GM08714 (cell line): ENCODE data around the gene SGIP1.

Source experiments
- H3K4me3 ChIP-seq: fragments of 200-500 bp; sonication (Bioruptor generic); 2 replicates; pipeline ENCODE4 v1.5.1; 2014; ENCODE audit warnings: mild to moderate bottlenecking, low read length, inconsistent platforms
- ZNF274 ChIP-seq: IDR thresholded peaks from 2 replicates; pipeline ENCODE4 v1.6.1; 2012; ENCODE audit warnings: mild to moderate bottlenecking, low read depth, low read length

The SGIP1 gene

DNA sequence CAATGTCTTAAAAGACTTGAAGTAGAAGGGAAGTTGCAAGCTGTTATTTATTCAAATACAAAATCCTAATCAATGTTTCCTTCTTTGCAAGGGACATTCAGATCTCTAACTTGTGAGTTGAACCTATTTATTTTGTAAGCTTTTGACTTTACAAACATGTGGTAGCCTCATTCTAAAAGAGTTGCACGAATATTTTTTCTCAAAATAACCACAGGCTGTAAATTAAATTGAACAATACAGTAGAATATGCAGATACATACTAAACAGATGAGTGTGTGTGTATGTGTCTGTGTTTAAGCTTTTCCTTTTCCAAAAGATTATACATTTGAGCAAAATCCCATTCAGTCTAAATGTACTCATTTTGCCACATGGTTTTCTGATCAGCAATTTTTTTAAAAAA, 213.5 kb downstream of the SGIP1 start:
- no peak overlapping the region for H3K4me3 ChIP-seq
- no peak for TF ChIP-seq ZNF274

DNA sequence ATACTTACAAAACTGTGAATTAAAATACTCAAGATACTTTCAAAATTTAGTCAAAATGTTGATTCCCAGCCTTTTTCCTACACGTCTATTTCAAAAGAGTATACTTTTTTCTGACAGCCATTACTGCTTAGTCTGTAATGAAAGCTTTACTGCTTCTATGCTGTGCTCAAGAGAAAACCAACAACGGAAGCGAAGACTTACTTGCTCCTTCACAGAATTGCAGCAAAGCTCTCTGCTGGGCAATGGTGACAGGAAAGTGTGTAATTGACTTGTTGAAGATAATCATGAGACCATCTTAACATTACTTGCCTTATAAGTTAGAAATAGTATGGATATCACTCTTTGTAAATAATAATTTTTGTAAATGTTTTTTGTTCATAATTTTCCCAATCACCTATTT, 216.6 kb downstream of the SGIP1 start:
- no peak overlapping the region for H3K4me3 ChIP-seq
- TF ChIP-seq ZNF274: no peak

DNA sequence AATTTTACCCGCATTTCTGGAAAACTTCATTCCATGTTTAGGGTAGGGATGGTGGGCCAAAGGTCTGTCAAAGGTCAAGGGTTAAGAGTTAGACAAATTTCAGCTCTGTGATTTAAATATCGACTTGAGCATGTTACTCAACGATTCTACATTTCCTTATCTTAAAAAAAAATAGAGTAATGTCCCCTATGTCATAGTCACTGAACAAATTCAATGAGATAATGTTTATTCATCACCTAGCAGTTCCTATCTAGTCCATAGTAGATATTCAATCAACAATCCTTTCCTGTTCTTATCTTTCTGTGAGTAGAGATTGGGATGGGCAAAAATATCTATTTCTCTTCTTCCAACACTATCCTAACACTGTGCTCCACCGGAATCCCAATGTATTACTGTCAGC, 217.2 kb downstream of the SGIP1 start:
- H3K4me3 ChIP-seq: no peak overlapping the region
- TF ChIP-seq ZNF274: no peak

DNA sequence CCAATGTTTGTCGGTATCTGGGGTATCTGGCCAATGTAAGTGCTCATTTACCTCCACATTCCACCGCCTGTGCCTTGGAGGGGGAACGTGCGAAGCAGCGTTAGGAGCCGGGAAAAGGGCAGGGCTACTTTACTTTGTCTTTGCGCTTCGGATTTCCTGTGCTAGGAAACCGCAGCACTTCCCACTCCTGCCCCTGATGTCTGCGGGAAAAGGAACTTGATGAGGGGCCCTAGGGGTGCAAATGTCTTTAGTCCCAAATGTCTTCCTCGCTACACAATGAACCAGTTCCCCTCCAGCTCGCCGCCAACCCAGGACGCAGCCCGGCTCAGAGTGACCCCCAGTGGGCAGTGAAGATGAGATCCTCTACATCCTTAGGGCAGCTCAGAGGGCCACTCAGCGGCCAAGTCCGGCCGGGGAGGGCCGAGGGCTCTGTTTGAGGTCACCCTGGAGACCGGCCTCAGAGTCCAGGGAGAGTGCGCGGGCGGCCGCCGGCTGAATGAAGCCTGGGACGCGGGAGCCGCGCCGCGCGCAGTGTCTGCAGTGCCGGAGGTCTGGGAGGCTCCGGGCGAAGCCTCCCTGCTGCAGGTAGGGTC, 218.1 kb downstream of the SGIP1 start, which contains the start of gene DYNLT5:
Gene DYNLT5, plus strand, starts transcription at position 460 of the 593 bp plus-strand sequence. CDS start 2,200 bp downstream, outside the sequence.
- peak within 1 kb of the TSS; percentile 32; the same call in 1 of the 2 replicates for H3K4me3 ChIP-seq
- no peak for TF ChIP-seq ZNF274

DNA sequence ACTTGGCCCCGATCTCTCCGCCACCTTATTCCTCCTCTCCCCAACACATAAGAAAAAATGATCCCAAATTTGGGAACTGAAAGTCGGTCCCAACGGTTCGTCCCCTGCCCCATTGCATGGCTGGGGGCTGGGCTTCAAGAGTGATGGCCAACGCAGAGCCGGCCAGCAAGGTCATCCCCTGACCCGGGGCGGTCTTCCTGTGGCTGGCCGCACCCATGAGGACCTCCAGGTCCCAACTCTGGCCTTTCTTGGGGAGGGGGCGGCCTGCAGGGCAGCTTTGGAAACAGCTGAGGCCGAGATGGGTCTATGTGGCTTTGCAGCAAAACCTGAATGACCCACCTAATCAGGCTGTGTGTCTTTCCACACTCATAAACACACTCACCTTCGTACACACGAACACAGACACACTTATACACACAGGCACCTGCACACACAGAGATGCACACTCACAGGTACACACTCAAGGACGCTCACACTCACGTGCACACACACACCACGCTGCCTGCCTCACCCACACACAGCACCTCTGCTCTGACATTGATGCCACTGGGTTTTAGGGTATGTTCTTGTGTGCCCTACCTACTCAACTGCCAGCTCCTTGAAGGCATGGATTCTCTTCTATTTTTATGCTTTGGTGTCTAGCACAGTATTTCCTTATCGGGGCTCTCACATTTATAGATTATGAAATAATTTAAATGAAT, 218.9 kb downstream of the SGIP1 start:
- peak overlapping the region; percentile 32; the same call in 1 of the 2 replicates for H3K4me3 ChIP-seq
- TF ChIP-seq ZNF274: no peak

DNA sequence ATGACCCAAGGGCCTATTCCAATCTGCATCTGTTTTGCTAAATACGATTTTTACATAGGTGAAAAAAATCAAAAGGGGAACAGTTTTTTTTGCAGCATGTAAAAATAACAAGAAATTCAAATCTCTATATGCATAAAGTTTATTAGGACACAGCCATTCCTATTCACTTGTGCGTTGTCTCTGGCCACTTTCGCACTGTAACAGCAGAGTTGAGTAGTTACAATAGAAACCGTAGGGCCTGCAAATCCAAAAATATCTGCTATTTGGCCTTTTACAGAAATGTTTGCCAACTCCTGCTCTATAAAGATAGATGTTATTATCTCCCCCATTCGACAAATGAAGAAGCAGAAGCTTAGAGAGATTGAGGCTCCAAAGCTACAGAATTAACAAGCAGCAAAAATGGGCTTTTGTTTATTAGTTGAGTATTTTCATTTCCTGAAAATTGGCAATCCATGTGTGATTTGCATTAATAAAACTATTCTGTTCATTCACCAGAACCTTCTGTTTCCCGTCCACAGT, 223.8 kb downstream of the SGIP1 start:
- no peak for TF ChIP-seq ZNF274
- no peak overlapping the region for H3K4me3 ChIP-seq

DNA sequence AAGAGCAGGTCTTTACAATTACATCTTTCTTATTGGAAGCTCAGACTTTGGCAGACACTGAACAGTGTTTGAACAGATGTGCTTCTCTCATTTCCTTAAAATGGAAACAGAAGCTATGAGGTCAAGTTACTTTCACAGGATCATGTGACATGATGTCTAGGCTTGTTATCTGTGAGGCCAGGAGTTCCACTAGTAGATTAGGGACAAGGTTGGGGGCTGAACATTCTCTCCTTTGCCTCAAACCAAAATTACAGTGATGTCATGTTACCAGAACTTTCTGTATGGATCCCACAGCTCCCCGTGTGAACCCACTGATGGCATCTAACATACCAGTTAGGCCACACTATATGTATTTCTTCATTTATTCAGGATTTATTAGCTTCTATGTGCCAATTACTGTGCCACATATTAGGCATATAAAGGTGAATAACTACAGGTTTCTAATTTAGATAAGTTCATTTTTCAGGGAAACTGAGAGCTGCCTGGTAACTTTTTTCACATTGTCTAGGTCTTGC, 224.3 kb downstream of the SGIP1 start:
- TF ChIP-seq ZNF274: no peak
- H3K4me3 ChIP-seq: no peak overlapping the region

DNA sequence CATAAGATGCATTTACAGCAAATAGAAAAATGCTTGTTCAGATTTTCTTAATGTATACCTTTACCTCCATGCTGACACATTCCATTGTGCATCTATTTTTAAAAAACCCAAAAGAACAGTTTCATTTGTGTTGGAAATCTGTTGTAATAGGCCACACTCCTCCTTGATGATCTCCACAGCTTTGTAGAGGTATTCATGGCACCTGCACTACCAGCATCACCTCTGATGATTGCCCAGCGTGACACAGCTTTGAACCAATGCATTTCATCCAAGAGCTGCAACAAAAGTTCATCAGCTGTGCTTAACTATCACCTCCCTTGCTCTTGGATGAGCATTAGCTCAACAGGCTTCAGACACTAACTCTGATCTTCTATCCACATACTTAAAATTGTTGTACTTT, 226.6 kb downstream of the SGIP1 start:
- no peak overlapping the region for H3K4me3 ChIP-seq
- no peak for TF ChIP-seq ZNF274

DNA sequence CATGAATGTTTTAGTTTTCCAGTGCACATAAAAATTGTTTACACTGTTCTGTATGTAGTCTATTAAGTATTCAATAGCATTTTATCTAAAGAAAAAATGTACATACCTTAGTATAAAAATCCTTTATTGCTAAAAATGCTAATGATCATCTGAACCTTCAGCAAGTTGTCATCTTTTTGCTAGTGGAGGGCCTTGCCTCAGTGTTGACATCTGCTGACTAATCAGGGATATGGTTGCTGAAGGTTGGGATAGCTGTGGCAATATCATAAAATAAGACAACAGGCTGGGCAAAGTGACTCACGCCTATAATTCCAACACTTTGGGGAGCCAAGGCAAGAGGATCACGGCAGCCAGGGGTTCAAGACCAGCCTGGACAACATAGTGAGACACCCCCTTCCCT, 227.3 kb downstream of the SGIP1 start:
- no peak for TF ChIP-seq ZNF274
- H3K4me3 ChIP-seq: no peak overlapping the region

DNA sequence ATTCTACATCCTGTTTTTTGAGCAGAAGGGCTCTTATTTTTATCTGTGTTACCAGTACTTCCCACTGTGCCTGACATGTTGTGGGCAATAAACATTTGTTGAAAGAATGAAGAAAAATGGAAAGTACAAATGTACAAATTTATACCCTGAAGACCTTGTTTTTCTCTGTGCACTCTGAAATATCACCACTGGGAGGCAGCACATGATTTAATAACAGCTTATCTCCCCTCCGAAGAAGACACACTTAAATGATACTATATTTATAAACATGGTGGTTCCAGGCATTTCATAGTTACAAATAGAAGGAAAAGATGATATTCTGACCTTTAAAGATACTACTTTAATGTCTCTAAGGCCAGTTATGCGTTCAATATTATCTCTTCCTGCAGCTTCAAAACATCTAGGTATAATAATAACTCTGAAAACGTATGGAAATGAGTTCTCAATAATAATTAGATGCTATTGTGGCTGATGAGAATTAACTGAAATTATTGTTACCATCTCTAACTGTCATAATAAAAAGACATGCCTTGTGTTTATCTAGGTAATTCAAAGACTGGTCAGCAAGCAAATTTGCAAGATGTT, 231.1 kb downstream of the SGIP1 start:
- H3K4me3 ChIP-seq: no peak overlapping the region
- no peak for TF ChIP-seq ZNF274

DNA sequence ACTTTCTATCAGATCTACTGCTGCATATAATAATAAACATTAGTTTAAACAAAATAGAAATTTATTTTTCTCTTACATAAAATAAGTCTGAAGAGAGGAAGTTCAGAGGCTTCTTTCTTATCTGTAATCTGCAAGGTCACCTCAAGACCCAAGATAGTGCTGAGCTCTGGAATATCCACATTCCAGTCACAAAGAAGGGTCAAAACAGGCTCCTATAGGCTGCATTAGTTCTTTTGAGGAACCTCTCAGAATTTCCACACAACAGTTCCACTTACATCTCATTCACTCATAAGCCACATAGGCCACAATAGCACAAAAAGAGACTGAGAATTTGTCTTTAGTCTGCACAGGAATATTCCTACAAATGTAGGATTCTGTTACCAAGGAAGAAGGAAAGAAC, 233.7 kb downstream of the SGIP1 start:
- H3K4me3 ChIP-seq: no peak overlapping the region
- no peak for TF ChIP-seq ZNF274

DNA sequence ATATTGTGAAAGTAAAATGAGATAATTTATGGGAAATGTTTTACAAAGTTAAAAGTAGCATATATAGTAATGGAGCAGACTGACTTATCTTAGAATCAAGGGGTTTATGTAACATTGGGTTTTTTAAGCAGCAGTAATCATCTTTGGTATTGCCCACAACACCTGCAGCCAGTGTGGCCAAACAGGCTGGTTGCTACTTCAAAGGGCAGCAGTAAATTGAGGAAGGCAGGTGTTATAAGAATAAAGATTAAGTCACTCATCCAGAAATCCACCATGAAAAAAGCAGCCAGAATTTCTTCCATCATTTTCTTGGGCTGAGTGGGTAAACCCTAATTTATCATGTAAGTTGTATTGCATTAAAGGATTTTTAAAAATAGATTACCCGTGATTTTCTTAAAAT, 235.0 kb downstream of the SGIP1 start:
- TF ChIP-seq ZNF274: no peak
- no peak overlapping the region for H3K4me3 ChIP-seq

DNA sequence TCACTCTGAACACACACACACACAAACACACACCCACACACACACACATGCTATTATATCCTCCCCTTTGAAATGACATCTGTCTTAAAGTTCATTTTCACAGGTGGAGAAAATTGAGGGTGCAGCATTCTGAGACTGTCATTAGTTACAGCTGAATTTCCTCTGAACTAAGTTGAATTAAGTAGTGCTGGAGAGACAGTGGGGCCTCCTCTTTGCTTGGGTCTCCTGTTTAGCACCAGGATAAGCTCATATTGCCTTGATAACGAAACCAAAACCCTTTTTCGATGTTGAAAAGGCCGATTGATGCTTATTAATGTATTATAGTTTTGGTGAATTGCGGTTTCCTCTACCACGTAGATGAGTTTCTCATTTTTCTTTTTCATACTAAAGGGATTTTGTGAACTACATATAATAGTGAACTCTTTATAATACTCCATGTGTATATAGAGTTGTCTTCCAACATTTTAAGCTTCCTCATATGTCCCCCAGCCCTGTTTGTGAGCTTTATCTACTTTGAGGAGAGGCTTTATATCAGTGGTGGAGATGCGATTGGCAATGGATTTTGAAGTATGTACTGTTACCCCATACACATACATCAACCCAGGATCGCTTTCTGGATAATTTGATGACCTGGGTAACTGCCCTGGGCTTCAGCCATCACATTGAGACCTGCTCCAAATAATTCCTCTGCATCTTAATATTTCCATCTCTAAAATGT, 235.7 kb downstream of the SGIP1 start:
- TF ChIP-seq ZNF274: no peak
- no peak overlapping the region for H3K4me3 ChIP-seq

DNA sequence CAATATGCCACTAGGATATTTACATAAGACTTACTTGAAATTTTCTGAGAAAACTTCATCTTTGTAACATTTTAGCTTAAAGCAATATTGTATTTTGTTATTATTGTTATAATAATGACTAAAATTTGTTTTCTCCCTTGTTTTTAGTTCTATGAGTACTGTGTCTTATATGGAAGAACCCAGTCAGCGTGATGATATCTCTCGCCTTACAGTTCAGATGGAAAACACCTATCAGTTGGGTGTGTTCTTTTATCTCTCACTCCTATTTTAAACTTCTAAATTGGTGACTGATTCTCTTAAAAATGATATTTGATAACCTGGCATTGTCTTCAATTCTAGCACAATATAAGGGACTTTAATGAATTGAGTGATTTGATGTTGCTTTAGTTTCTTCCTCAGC, 236.3 kb downstream of the SGIP1 start:
- H3K4me3 ChIP-seq: no peak overlapping the region
- TF ChIP-seq ZNF274: no peak

DNA sequence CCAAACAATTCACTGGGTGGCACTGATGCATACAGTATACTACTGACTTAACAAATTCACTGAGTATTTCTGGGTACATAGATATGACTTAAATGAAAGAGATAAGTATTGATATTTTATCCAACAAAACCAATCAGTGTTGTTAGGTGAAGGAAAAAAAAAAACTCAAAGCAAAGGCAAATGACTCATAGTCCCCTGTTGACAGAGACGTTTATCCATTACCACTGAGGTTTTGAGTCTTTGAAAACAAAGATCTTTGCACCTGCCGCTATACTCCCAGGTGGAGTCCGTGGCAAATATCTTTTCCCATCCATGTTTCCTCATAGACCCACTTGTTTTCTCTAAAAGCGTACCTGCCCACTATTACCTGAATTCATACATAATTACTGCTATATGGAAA, 236.7 kb downstream of the SGIP1 start:
- H3K4me3 ChIP-seq: no peak overlapping the region
- TF ChIP-seq ZNF274: no peak
